HG03521 (cell line): Measurements from ENCODE around the gene LBR.
"Not testable (repeated sequence)": the region's sequence is repeated elsewhere in the genome, so short reads cannot be mapped to it uniquely, and the experiment has no call there.

ENCODE experiments used
- ATAC-seq: cut with Tn5 transposase; IDR thresholded peaks from one replicate; pipeline ENCODE4 v1.9.1; 2021; ENCODE audit warnings: mild to moderate bottlenecking, moderate library complexity; ENCODE audit not compliant: unreplicated experiment

The LBR gene

GRCh38 chr1:225386860-225387259 is 41.0 kb downstream of the LBR start:
- ATAC-seq: not testable (repeated sequence)

- no peak for ATAC-seq
Measured at GRCh38 chr1:225380691-225381090, 47.1 kb downstream of the LBR start.

GRCh38 chr1:225378880-225379279 is 49.0 kb downstream of the LBR start:
- ATAC-seq: no peak

GRCh38 chr1:225374996-225375395 is 52.8 kb downstream of the LBR start:
- ATAC-seq: no peak

GRCh38 chr1:225373155-225373554 is 54.7 kb downstream of the LBR start:
- ATAC-seq: no peak

GRCh38 chr1:225371366-225372010 is 56.4 kb downstream of the LBR start:
- no peak for ATAC-seq

GRCh38 chr1:225368036-225368552 is 59.7 kb downstream of the LBR start:
- no peak for ATAC-seq

GRCh38 chr1:225366552-225366951 is 61.3 kb downstream of the LBR start:
- ATAC-seq: no peak

- ATAC-seq: no peak
Measured at GRCh38 chr1:225366018-225366417, 61.8 kb downstream of the LBR start.

GRCh38 chr1:225364439-225364838 is 63.4 kb downstream of the LBR start:
- no peak for ATAC-seq

GRCh38 chr1:225362805-225363204 is 65.0 kb downstream of the LBR start:
- ATAC-seq: no peak

- no peak for ATAC-seq
Measured at GRCh38 chr1:225361176-225361575, 66.7 kb downstream of the LBR start.

- no peak for ATAC-seq
Measured at GRCh38 chr1:225360119-225360518, 67.7 kb downstream of the LBR start.

GRCh38 chr1:225355863-225356262 is 72.0 kb downstream of the LBR start:
- ATAC-seq: no peak

GRCh38 chr1:225354906-225355305 is 72.9 kb downstream of the LBR start:
- ATAC-seq: no peak
